ENCODE measurements around the gene OR6C3. TPM values are rescaled to one million over a fixed set of nuclear protein-coding genes. Genes with fewer than 3 reads are reported as not detected.
"Not testable (repeated sequence)": the region's sequence is repeated elsewhere in the genome, so short reads cannot be mapped to it uniquely, and the experiment has no call there.

Gene OR6C3
- total and polyA plus RNA-seq, 12 donors = not detected

- H3K36me3 ChIP-seq (replicated peaks in 1 of 2) = no peaks in the 10 kb centered on the region
- no peaks in the 10 kb centered on the region for H3K27me3 ChIP-seq
- H3K27ac ChIP-seq = no peak within 1 kb of the TSS
- DNase-seq = no peak
- intact Hi-C loops (cut with DNase I) = no loop called here
- TF ChIP-seq POLR2A (IDR thresholded peaks at IDR 0.05) = no peak
- TF ChIP-seq CTCF (IDR thresholded peaks at IDR 0.05) = no peak
- H3K9me3 ChIP-seq (replicated peaks in 1 of 3) = no peaks in the 10 kb centered on the region
- 70 to 81% (median 76%) methylated on average over 2 of the region's 2 CpGs for WGBS, 4 donors
- H3K4me3 ChIP-seq = no peak within 1 kb of the TSS
- H3K4me1 ChIP-seq (replicated peaks in 1 of 2) = no peaks in the 10 kb centered on the region
Measured at GRCh38 chr12:55314043-55314442, 16.5 kb upstream of the OR6C3 start, which contains the start of gene OR6C1. Gene OR6C1, plus strand, starts transcription at chr12:55314343. Its CDS starts 6,257 bp downstream, at chr12:55320600.

DNA sequence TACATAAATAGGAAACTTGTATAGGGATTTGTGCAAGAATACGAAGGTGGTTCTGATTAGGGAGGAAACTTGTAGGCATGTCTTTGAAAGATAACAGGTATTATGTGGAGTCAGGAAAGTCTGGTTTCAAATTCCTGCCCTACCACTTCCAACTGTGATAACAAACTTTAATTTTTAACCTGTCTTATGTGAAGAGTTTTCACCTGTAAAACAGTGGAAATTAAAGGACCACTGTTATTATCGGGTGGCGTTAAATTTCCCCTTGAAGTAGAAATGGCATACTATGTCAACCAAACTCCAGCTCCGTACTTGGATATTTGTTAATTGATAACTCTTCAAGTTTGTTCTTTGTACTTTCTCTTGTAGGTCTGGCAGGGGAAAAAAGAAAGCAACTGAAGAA, 10.3 kb upstream of the OR6C3 start:
- Histone ChIP-seq H3K4me1 (replicated peaks in 1 of 2) (no peaks in the 10 kb centered on the region), H3K9me3 (replicated peaks in 1 of 3) (no peaks in the 10 kb centered on the region), H3K4me3 (no peak overlapping the region), H3K36me3 (replicated peaks in 1 of 2) (no peaks in the 10 kb centered on the region), H3K27me3 (no peaks in the 10 kb centered on the region), H3K27ac (no peak overlapping the region)
- DNase-seq = no peak
- TF ChIP-seq POLR2A (IDR thresholded peaks at IDR 0.05) (no peak), CTCF (IDR thresholded peaks at IDR 0.05) (no peak)
- 67 to 83% (median 75%) methylated on average over 4 of the region's 4 CpGs for WGBS, 4 donors
- intact Hi-C loops (cut with DNase I) = no loop called here

DNA sequence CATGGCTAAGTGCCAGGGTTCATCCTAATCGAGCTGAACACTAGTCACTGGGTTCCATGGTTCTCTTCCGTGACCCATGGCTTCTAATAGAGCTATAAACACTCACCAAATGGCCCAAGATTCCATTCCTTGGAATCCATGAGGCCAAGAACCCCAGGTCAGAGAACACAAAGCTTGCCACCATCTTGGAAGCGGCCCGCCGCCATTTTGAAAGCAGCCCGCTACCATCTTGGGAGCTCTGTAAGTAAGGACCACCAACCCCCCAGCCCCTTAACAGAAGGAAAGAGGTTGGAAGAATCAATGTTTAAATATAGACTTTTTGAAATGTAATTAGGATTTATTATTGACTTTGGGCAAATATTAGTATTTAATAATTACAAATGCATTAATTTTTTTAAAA, 4.7 kb upstream of the OR6C3 start:
- intact Hi-C loops (cut with DNase I); H3K9me3 ChIP-seq (replicated peaks in 1 of 3); H3K4me3 ChIP-seq; H3K4me1 ChIP-seq (replicated peaks in 1 of 2); H3K27me3 ChIP-seq; H3K36me3 ChIP-seq (replicated peaks in 1 of 2); H3K27ac ChIP-seq; DNase-seq: not testable (repeated sequence)
- 88 to 93% (median 91%) methylated on average over 6 of the region's 6 CpGs for WGBS, 4 donors

DNA sequence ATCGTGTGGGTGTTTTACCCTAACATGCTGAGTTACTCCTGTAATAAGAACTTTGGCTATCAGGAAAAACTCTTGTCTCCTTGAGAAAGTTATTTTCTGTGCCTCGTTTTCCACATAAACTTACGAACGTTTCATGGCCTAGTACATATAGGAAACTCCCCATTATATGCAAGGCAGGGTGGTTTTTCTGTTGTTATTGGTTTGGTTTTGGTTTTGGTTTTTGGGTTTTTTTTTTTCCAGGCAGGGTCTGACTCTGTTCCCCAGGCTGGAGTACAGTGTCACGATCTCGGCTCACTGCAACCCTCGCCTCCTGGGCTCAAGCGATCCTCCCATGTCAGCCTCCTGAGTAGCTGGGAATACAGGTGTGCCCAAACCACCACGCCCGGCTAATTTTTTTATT, 5.5 kb downstream of the OR6C3 start:
- intact Hi-C loops (cut with DNase I) = no loop called here
- WGBS, 4 donors = 79 to 88% (median 83%) methylated on average over 10 of the region's 10 CpGs
- no peaks in the 10 kb centered on the region for H3K36me3 ChIP-seq (replicated peaks in 1 of 2)
- no peaks in the 10 kb centered on the region for H3K27me3 ChIP-seq
- no peaks in the 10 kb centered on the region for H3K4me1 ChIP-seq (replicated peaks in 1 of 2)
- H3K4me3 ChIP-seq = no peak overlapping the region
- DNase-seq = no peak
- H3K9me3 ChIP-seq (replicated peaks in 1 of 3) = no peaks in the 10 kb centered on the region
- TF ChIP-seq POLR2A (IDR thresholded peaks at IDR 0.05) (no peak), CTCF (IDR thresholded peaks at IDR 0.05) (no peak)
- H3K27ac ChIP-seq = no peak overlapping the region

DNA sequence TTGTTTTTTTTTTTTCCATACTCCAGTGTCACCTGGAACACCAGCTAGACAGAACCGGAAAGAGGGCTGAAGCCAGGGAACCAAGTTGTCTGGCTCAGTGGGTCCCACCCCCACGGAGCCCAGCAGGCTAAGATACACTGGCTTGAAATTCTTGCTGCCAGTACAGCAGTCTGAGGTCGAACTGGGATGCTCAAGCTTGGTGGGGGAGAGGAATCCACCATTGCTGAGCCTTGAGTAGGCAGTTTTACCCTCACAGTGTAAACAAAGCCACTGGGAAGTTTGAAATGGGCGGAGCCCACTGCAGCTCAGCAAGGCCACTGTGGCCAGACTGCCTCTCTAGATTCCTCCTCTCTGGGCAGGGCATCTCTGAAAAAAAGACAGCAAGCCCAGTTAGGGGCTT, 24.8 kb downstream of the OR6C3 start:
- H3K4me1 ChIP-seq (replicated peaks in 1 of 2); H3K27ac ChIP-seq; H3K27me3 ChIP-seq; H3K36me3 ChIP-seq (replicated peaks in 1 of 2); DNase-seq; H3K9me3 ChIP-seq (replicated peaks in 1 of 3); H3K4me3 ChIP-seq; intact Hi-C loops (cut with DNase I): not testable (repeated sequence)
- WGBS, 4 donors = 56 to 87% (median 73%) methylated on average over 4 of the region's 4 CpGs

Measured in adrenal gland (tissue), 12 donors.